IMR-90 (cell line): ENCODE measurements around the gene ITPRID1. TPM values are rescaled to one million over a fixed set of nuclear protein-coding genes. Genes with fewer than 3 reads are reported as not detected.

ENCODE experiments used
- ATAC-seq: fragments of 200-7000 bp; cut with Tn5 transposase; 2 replicates; pipeline ENCODE4 v1.9.1; 2020; ENCODE audit warnings: low read depth, mild to moderate bottlenecking, moderate library complexity
- BruUV-seq: library from RNA; stranded (reverse); fragments of 400-500 nt; replicated peaks from 2 replicates; lab custom pipeline; 2021; lab: Mats Ljungman, UMichigan
- CTCF ChIA-PET: fragments of 300-600 bp; formaldehyde crosslinking; extraction: SDS; loops from one replicate; lab custom pipeline; 2021; ENCODE audit warnings: antibody characterized with exemption; lab: Yijun Ruan, JAX
- POLR2A ChIA-PET: fragments of 300-600 bp; sonication (Branson Sonifier 250); formaldehyde crosslinking; loops from one replicate; lab custom pipeline; 2022; ENCODE audit warnings: antibody characterized with exemption; ENCODE audit not compliant: unreplicated experiment; lab: Charles Lee
- DNase-seq: peaks from one replicate; pipeline ENCODE4 v3.0.0; 2013
- H2AFZ ChIP-seq: replicated peaks from 2 replicates; pipeline ENCODE3; 2013; ENCODE audit warnings: low read length, mild to moderate bottlenecking; ENCODE audit not compliant: poor library complexity
- H2AK5ac ChIP-seq: 2 replicates; pipeline ENCODE4 v1.6.1; 2013; ENCODE audit warnings: low read depth, low read length, inconsistent platforms
- H2AK9ac ChIP-seq: replicated peaks from 2 replicates; pipeline ENCODE3; 2013; ENCODE audit warnings: mild to moderate bottlenecking, low read depth, low read length, moderate library complexity; ENCODE audit not compliant: poor library complexity
- H2BK120ac ChIP-seq: 2 replicates; pipeline ENCODE4 v1.6.1; 2013; ENCODE audit warnings: low read depth, low read length, inconsistent platforms
- H2BK15ac ChIP-seq: 3 replicates; pipeline ENCODE4 v1.6.1; 2013; ENCODE audit warnings: low read depth, low read length, inconsistent platforms
- H2BK20ac ChIP-seq: 2 replicates; pipeline ENCODE4 v1.6.1; 2013; ENCODE audit warnings: low read depth, mild to moderate bottlenecking, inconsistent platforms, low read length, moderate library complexity
- H2BK5ac ChIP-seq: 2 replicates; pipeline ENCODE4 v1.6.1; 2013; ENCODE audit warnings: mild to moderate bottlenecking, low read depth, low read length, inconsistent platforms; ENCODE audit not compliant: poor library complexity, severe bottlenecking
- H3K14ac ChIP-seq: replicated peaks from 2 replicates; pipeline ENCODE4 v1.6.1; 2013; ENCODE audit warnings: low read depth, low read length, inconsistent platforms
- H3K18ac ChIP-seq: 2 replicates; pipeline ENCODE4 v1.6.1; 2013; ENCODE audit warnings: low read depth, low read length, control low read depth
- H3K23ac ChIP-seq: 2 replicates; pipeline ENCODE4 v1.6.1; 2013; ENCODE audit warnings: low read depth, low read length, inconsistent platforms
- H3K27ac ChIP-seq: 2 replicates; pipeline ENCODE4 v1.5.1; 2013; ENCODE audit warnings: mild to moderate bottlenecking, control low read depth, low read length; ENCODE audit not compliant: insufficient read depth
- H3K27me3 ChIP-seq: 2 replicates; pipeline ENCODE4 v1.6.1; 2013; ENCODE audit warnings: low read length; ENCODE audit not compliant: control insufficient read depth, insufficient read depth
- H3K36me3 ChIP-seq: 2 replicates; pipeline ENCODE4 v1.6.1; 2013; ENCODE audit warnings: low read length, mixed read lengths; ENCODE audit not compliant: control insufficient read depth, insufficient read depth
- H3K4ac ChIP-seq: 2 replicates; pipeline ENCODE4 v1.6.1; 2013; ENCODE audit warnings: low read depth, low read length, inconsistent platforms
- H3K4me1 ChIP-seq: 2 replicates; pipeline ENCODE4 v1.6.1; 2013; ENCODE audit warnings: low read length, mixed read lengths; ENCODE audit not compliant: control insufficient read depth, insufficient read depth
- H3K4me2 ChIP-seq: 2 replicates; pipeline ENCODE4 v1.6.1; 2013; ENCODE audit warnings: low read depth, mild to moderate bottlenecking, control low read depth, low read length, moderate library complexity
- H3K4me3 ChIP-seq: 2 replicates; pipeline ENCODE4 v1.5.1; 2013; ENCODE audit warnings: low read depth, mild to moderate bottlenecking, control low read depth, low read length, moderate library complexity; ENCODE audit not compliant: insufficient read depth
- H3K56ac ChIP-seq: 2 replicates; pipeline ENCODE4 v1.6.1; 2013; ENCODE audit warnings: low read length, inconsistent platforms; ENCODE audit not compliant: insufficient read depth; ENCODE audit errors: extremely low read depth
- H3K79me1 ChIP-seq, 2 experiments: 2 replicates each; pipeline ENCODE4 v1.6.1; 2013; ENCODE audit warnings: low read length in 2 of 2, inconsistent platforms in 1 of 2, low read depth in 1 of 2
- H3K9ac ChIP-seq: 2 replicates; pipeline ENCODE4 v1.6.1; 2013; ENCODE audit warnings: low read depth, low read length, control low read depth
- H3K9me1 ChIP-seq: 2 replicates; pipeline ENCODE4 v1.6.1; 2013; ENCODE audit warnings: low read length, inconsistent platforms; ENCODE audit not compliant: insufficient read depth
- H3K9me3 ChIP-seq: 2 replicates; pipeline ENCODE4 v1.6.1; 2013; ENCODE audit warnings: low read length; ENCODE audit not compliant: control insufficient read depth, insufficient read depth
- H4K20me1 ChIP-seq: 2 replicates; pipeline ENCODE4 v1.6.1; 2013; ENCODE audit warnings: low read length, inconsistent platforms; ENCODE audit not compliant: insufficient read depth
- H4K5ac ChIP-seq: 2 replicates; pipeline ENCODE4 v1.6.1; 2013; ENCODE audit warnings: mild to moderate bottlenecking, low read depth, low read length, control low read depth
- H4K8ac ChIP-seq, 2 experiments: 2 replicates each; pipeline ENCODE4 v1.6.1; 2013; ENCODE audit warnings: low read depth in 2 of 2, low read length in 2 of 2, control low read depth in 1 of 2, inconsistent platforms in 1 of 2
- H4K91ac ChIP-seq: 2 replicates; pipeline ENCODE4 v1.6.1; 2013; ENCODE audit warnings: low read depth, low read length, inconsistent platforms; ENCODE audit not compliant: insufficient read depth
- CEBPB ChIP-seq: IDR thresholded peaks from 2 replicates; pipeline ENCODE4 v1.6.1; 2012; ENCODE audit warnings: low read depth, low read length, improper control_type of control experiment
- FOS ChIP-seq: fragments of 150-350 bp; IDR thresholded peaks from 2 replicates; pipeline ENCODE4 v1.6.1; 2016; ENCODE audit warnings: low read depth, low read length
- MAFK ChIP-seq: IDR thresholded peaks from 2 replicates; pipeline ENCODE4 v1.6.1; 2012; ENCODE audit warnings: low read depth, low read length, improper control_type of control experiment
- WGBS, 2 experiments: methylation state at CpG; one replicate each; pipeline versions ENCODE4 v1.1.5 to v1.1.7; 2013; ENCODE audit warnings: missing lambda C conversion rate in 2 of 2; ENCODE audit not compliant: insufficient read length in 1 of 2; ENCODE audit errors: extremely low coverage in 2 of 2; 5-methylcytosine and 5-hydroxymethylcytosine counted together
- dilution Hi-C: fragments of 300-500 bp; cut with HindIII; formaldehyde crosslinking; loops from one replicate; pipeline ENCODE4 v1.14.3; 2018; ENCODE audit warnings: low sequenced_read_pairs; ENCODE audit not compliant: unreplicated experiment
- in situ Hi-C: fragments of 300-500 bp; cut with MboI; formaldehyde crosslinking; loops from 3 replicates; pipeline ENCODE4 v1.14.3; 2019; ENCODE audit warnings: low sequenced_read_pairs, inconsistent platforms, mixed read lengths
- intact Hi-C: fragments of 100-400 bp; cut with micrococcal nuclease; formaldehyde crosslinking; loops from 2 replicates; pipeline ENCODE4 v1.10.0; 2022
- polyA plus RNA-seq, 3 experiments: library from polyadenylated mRNA; depleted of rRNA; stranded (reverse); fragments of >200 nt; gene quantifications; 2 replicates each; pipeline ENCODE4 v1.2.3, GENCODE V29; 2012; ENCODE audit warnings: low replicate concordance in 1 of 3
- total RNA-seq: library from RNA; depleted of rRNA; stranded (reverse); fragments of >200 nt; gene quantifications from 2 replicates; pipeline ENCODE4 v1.2.3, GENCODE V29; 2012

ITPRID1 gene
- total and polyA plus RNA-seq, 2 of the 4 experiments (the other 2 are of a cell fraction): not detected

DNA sequence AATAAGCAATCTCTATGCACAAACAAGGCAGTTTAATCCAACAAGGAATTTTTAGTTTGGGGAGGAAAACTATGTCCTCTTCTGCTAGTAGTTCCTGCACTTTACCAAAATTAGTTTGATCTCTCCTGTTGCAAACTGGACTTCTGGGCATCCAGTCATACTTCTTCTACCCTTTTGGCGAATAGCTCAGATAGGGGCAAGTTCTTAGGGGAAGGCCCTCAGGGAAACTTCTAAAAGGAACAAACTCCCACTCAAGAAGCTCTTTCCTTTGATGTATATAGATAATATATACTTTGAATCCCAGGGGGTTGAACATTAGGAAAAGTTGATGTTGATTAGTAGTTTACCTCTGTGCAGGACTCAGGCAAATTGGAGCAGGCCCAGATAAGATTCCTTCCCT is 151.7 kb downstream of the ITPRID1 start:
- no peaks in the 10 kb centered on the region for H3K36me3 ChIP-seq
- no peak overlapping the region for H2AK9ac ChIP-seq
- DNase-seq: no peak
- TF ChIP-seq CEBPB (no peak), MAFK (no peak), FOS (no peak)
- ChIA-PET POLR2A (no interaction called here), CTCF (no interaction called here)
- H3K4ac ChIP-seq: no peak overlapping the region
- no peak overlapping the region for H2AK5ac ChIP-seq
- H3K9ac ChIP-seq: no peak overlapping the region
- ATAC-seq: no peak
- H3K9me3 ChIP-seq: no peaks in the 10 kb centered on the region
- H4K91ac ChIP-seq: no peak overlapping the region
- BruUV-seq: no TSS peak
- no peak overlapping the region for H2BK120ac ChIP-seq
- H2BK5ac ChIP-seq: no peak overlapping the region
- H4K20me1 ChIP-seq: no peaks in the 10 kb centered on the region
- H3K79me1 ChIP-seq: no peaks in the 10 kb centered on the region
- H2BK20ac ChIP-seq: no peak overlapping the region
- no peak overlapping the region for H3K4me3 ChIP-seq
- no peaks in the 10 kb centered on the region for H3K4me1 ChIP-seq
- H3K9me1 ChIP-seq: no peaks in the 10 kb centered on the region
- no peak overlapping the region for H3K27ac ChIP-seq
- H3K56ac ChIP-seq: no peak overlapping the region
- dilution Hi-C loops (no loop called here), in situ Hi-C loops (no loop called here), intact Hi-C loops (no loop called here)
- no peak overlapping the region for H4K5ac ChIP-seq
- H4K8ac ChIP-seq: no peak overlapping the region
- no peak overlapping the region for H3K4me2 ChIP-seq
- no peak overlapping the region for H3K23ac ChIP-seq
- no peak overlapping the region for H3K14ac ChIP-seq
- H3K18ac ChIP-seq: no peak overlapping the region
- H2BK15ac ChIP-seq: no peak overlapping the region
- no peak overlapping the region for H2AFZ ChIP-seq
- H3K27me3 ChIP-seq: no peaks in the 10 kb centered on the region
- no CpG with 5 or more reads among the region's 1 CpG for WGBS, 2 experiments
